GM12878 (cell line): ENCODE measurements around the gene MAML2. TPM values are rescaled to one million over a fixed set of nuclear protein-coding genes. Genes with fewer than 3 reads are reported as not detected.

Source experiments
- ATAC-seq: fragments of 200-7000 bp; cut with Tn5 transposase; 3 replicates; pipeline ENCODE4 v1.9.1; 2020; ENCODE audit warnings: mild to moderate bottlenecking, moderate library complexity
- BruUV-seq: library from RNA; stranded (reverse); fragments of 400-500 nt; replicated peaks from 2 replicates; lab custom pipeline; 2021; lab: Mats Ljungman, UMichigan
- CTCF ChIA-PET: fragments of 300-600 bp; sonication (Branson Sonifier 250); formaldehyde crosslinking; extraction: SDS; loops from one replicate; lab custom pipeline; 2021; ENCODE audit warnings: inconsistent platforms; lab: Yijun Ruan, JAX
- POLR2A ChIA-PET: fragments of 350-600 bp; formaldehyde crosslinking; extraction: SDS; loops from one replicate; lab custom pipeline; 2021; ENCODE audit warnings: inconsistent platforms; lab: Charles Lee
- RAD21 ChIA-PET: fragments of 300-600 bp; sonication (Branson Sonifier 250); formaldehyde crosslinking; loops from one replicate; lab custom pipeline; 2023; ENCODE audit warnings: antibody characterized with exemption; ENCODE audit not compliant: unreplicated experiment; lab: Charles Lee
- SMC1A ChIA-PET: fragments of 300-600 bp; sonication (Branson Sonifier 250); formaldehyde crosslinking; loops from one replicate; lab custom pipeline; 2023; ENCODE audit not compliant: unreplicated experiment, uncharacterized antibody; lab: Charles Lee
- DNase-seq: peaks from one replicate; pipeline ENCODE4 v3.0.0-alpha.2; 2011; ENCODE audit warnings: low read depth, low spot score
- FAIRE-seq: peaks from 3 replicates; lab custom pipeline; 2011; peaks lifted over from hg19 to GRCh38; lab: Jason Lieb, UNC
- H2AFZ ChIP-seq: 2 replicates; pipeline ENCODE4 v1.6.0; 2011; ENCODE audit warnings: low read depth, low read length, control low read depth; ENCODE audit not compliant: control insufficient read depth
- H3K27ac ChIP-seq: 2 replicates; pipeline ENCODE4 v1.5.1; 2011; ENCODE audit warnings: control low read depth; ENCODE audit not compliant: control insufficient read depth, insufficient read depth
- H3K27me3 ChIP-seq, 2 experiments: replicated peaks in 1 of 2; 2 replicates each; pipeline versions ENCODE4 v1.6.0 to v1.6.1; 2011; ENCODE audit warnings: low read length in 1 of 2; ENCODE audit not compliant: control insufficient read depth in 2 of 2, insufficient read depth in 2 of 2
- H3K36me3 ChIP-seq, 2 experiments: 2 replicates each; pipeline ENCODE4 v1.5.1; 2011; ENCODE audit warnings: low read length in 1 of 2; ENCODE audit not compliant: control insufficient read depth in 2 of 2, insufficient read depth in 2 of 2
- H3K4me1 ChIP-seq: 2 replicates; pipeline ENCODE4 v1.6.1; 2011; ENCODE audit warnings: mild to moderate bottlenecking, low read length, moderate library complexity, mixed read lengths; ENCODE audit not compliant: control insufficient read depth, insufficient read depth
- H3K4me2 ChIP-seq: 2 replicates; pipeline ENCODE4 v1.6.0; 2011; ENCODE audit warnings: control low read depth; ENCODE audit not compliant: control insufficient read depth, insufficient read depth
- H3K4me3 ChIP-seq: fragments of 200-600 bp; sonication (generic); 2 replicates; pipeline ENCODE4 v1.5.1; 2016
- H3K79me2 ChIP-seq: 2 replicates; pipeline ENCODE4 v1.6.0; 2011; ENCODE audit warnings: low read length; ENCODE audit not compliant: control insufficient read depth, insufficient read depth
- H3K9ac ChIP-seq: 2 replicates; pipeline ENCODE4 v1.8.0; 2011; ENCODE audit warnings: low read length, control low read depth, mixed read lengths; ENCODE audit not compliant: control insufficient read depth, insufficient read depth
- H3K9me3 ChIP-seq: replicated peaks from 3 replicates; pipeline ENCODE4 v1.5.1; 2011; ENCODE audit warnings: mild to moderate bottlenecking, low read length; ENCODE audit not compliant: control insufficient read depth, insufficient read depth
- H4K20me1 ChIP-seq: 2 replicates; pipeline ENCODE4 v1.6.0; 2011; ENCODE audit not compliant: control insufficient read depth, insufficient read depth
- ASH2L ChIP-seq: fragments of 300-600, 200-600 bp; sonication (generic); IDR thresholded peaks from 2 replicates; pipeline ENCODE4 v1.6.1; 2017; ENCODE audit warnings: low read depth, mild to moderate bottlenecking, borderline replicate concordance
- CHD4 ChIP-seq: fragments of 200-600 bp; sonication (generic); IDR thresholded peaks from 2 replicates; pipeline ENCODE4 v1.6.1; 2016; ENCODE audit warnings: mild to moderate bottlenecking
- CTCF ChIP-seq, 3 experiments: IDR thresholded peaks in 2 of 3; conservative IDR thresholded peaks in 1 of 3; 2 replicates each; pipeline ENCODE4 v1.5.1; 2011; ENCODE audit warnings: low read depth in 3 of 3, low read length in 3 of 3, mild to moderate bottlenecking in 3 of 3, control low read depth in 2 of 3, moderate library complexity in 2 of 3, inconsistent platforms in 1 of 3, mixed read lengths in 1 of 3; ENCODE audit not compliant: control insufficient read depth in 2 of 3, insufficient read depth in 1 of 3; ENCODE audit errors: extremely low read depth in 1 of 3
- IKZF1 ChIP-seq: fragments of 450-650 bp; conservative IDR thresholded peaks from 2 replicates; pipeline ENCODE4 v1.6.1; 2017; ENCODE audit warnings: antibody characterized with exemption, mild to moderate bottlenecking
- IRF4 ChIP-seq: IDR thresholded peaks from 2 replicates; pipeline ENCODE4 v1.6.1; 2011; ENCODE audit warnings: low read depth, low read length
- MAX ChIP-seq: IDR thresholded peaks from 2 replicates; pipeline ENCODE4 v1.6.1; 2012; ENCODE audit warnings: low read depth, low read length, improper control_type of control experiment
- MXI1 ChIP-seq: fragments of 150-350 bp; IDR thresholded peaks from 2 replicates; pipeline ENCODE4 v1.6.1; 2011; ENCODE audit warnings: low read depth, mild to moderate bottlenecking, inconsistent platforms, low read length, improper control_type of control experiment
- NR2C2 ChIP-seq: IDR thresholded peaks from 2 replicates; pipeline ENCODE4 v1.6.1; 2011; ENCODE audit warnings: borderline replicate concordance, low read depth; ENCODE audit not compliant: control insufficient read depth, insufficient read length
- NR2F1 ChIP-seq: fragments of 450-650 bp; conservative IDR thresholded peaks from 2 replicates; pipeline ENCODE4 v1.6.1; 2017; ENCODE audit warnings: mild to moderate bottlenecking
- PAX5 ChIP-seq: IDR thresholded peaks from 2 replicates; pipeline ENCODE4 v1.6.1; 2011; ENCODE audit warnings: low read depth, low read length, borderline replicate concordance
- SMAD1 ChIP-seq: fragments of 450-650 bp; IDR thresholded peaks from 2 replicates; pipeline ENCODE4 v1.6.1; 2018; ENCODE audit warnings: mild to moderate bottlenecking, low read depth; ENCODE audit not compliant: partially characterized antibody
- SPI1 ChIP-seq: IDR thresholded peaks from 2 replicates; pipeline ENCODE4 v1.6.1; 2011; ENCODE audit warnings: low read depth, mild to moderate bottlenecking, low read length, moderate library complexity, borderline replicate concordance; ENCODE audit not compliant: insufficient read depth
- SRF ChIP-seq, 2 experiments: IDR thresholded peaks; 2 replicates each; pipeline ENCODE4 v1.6.1; 2011; ENCODE audit warnings: low read depth in 2 of 2, low read length in 2 of 2, mild to moderate bottlenecking in 1 of 2, moderate library complexity in 1 of 2
- ZNF24 ChIP-seq: fragments of 450-650 bp; IDR thresholded peaks from 2 replicates; pipeline ENCODE4 v1.6.1; 2017; ENCODE audit warnings: antibody characterized with exemption, mild to moderate bottlenecking
- ZNF592 ChIP-seq: fragments of 450-650 bp; IDR thresholded peaks from 2 replicates; pipeline ENCODE4 v1.6.1; 2017; ENCODE audit warnings: mild to moderate bottlenecking, moderate library complexity
- WGBS: methylation state at CpG from one replicate; pipeline ENCODE4 v1.1.6; 2016; ENCODE audit warnings: low lambda C conversion rate; ENCODE audit not compliant: insufficient replicate concordance, insufficient coverage; ENCODE audit errors: missing lambda C conversion rate; 5-methylcytosine and 5-hydroxymethylcytosine counted together
- in situ Hi-C: fragments of 300-500 bp; cut with MboI; formaldehyde crosslinking; loops from 9 replicates; pipeline ENCODE4 v1.14.3; 2018; ENCODE audit warnings: mixed read lengths
- intact Hi-C: fragments of 100-400 bp; cut with micrococcal nuclease; formaldehyde crosslinking; loops from one replicate; pipeline ENCODE4 v1.14.2; 2022; ENCODE audit not compliant: unreplicated experiment
- polyA plus RNA-seq, 11 experiments: library from polyadenylated mRNA; depleted of rRNA in 4 of 11; unstranded in 6 of 11; stranded (reverse) in 5 of 11; fragments of >200 nt; fragmentation: Nextera tagmentation in 4 of 11; fragmentation: Illumina TruSeq in 1 of 11; extraction: Ambion mirVana in 4 of 11; extraction: Trizol in 1 of 11; gene quantifications; 1 replicate in 1 of 11; 2 replicates in 10 of 11; pipeline versions ENCODE4 v1.2.1 to v1.2.3, GENCODE V29; 2011 to 2016; ENCODE audit warnings: inconsistent platforms in 2 of 11, missing spikeins in 2 of 11, low read depth in 1 of 11
- total RNA-seq, 4 experiments: library from RNA; depleted of rRNA in 3 of 4; stranded (reverse); fragments of >200 nt in 3 of 4; fragmentation: Illumina TruSeq in 1 of 4; extraction: Trizol in 1 of 4; gene quantifications; 2 replicates each; pipeline versions ENCODE4 v1.2.1 to v1.2.3, GENCODE V29; 2013 to 2021

MAML2 gene
- total and polyA plus RNA-seq, 10 of the 15 experiments (the other 5 are each of a cell fraction or from before 2014, with no cell fraction given): 2.5 to 15.1 (median 12.0) TPM

- Histone ChIP-seq H3K79me2 (no peaks in the 10 kb centered on the region; the same call in 1 of the 2 replicates), H3K4me2 (peak overlapping the region; percentile 65), H3K9me3 (no peaks in the 10 kb centered on the region), H2AFZ (no peak overlapping the region), H3K27ac (peak overlapping the region; percentile 62), H3K4me1 (peaks cover 27% of the 10 kb centered on the region), H3K27me3 (no peaks in the 10 kb centered on the region), H3K4me3 (0 out of 2 replicates have a peak overlapping the region, but pooled peaks have one; percentile 30), H3K9ac (no peak overlapping the region), H4K20me1 (no peaks in the 10 kb centered on the region), H3K36me3 (peaks cover 0 to 3% of the 10 kb centered on the region in 2 experiments; a peak in 2 of 4 replicates)
- intact Hi-C loops (loop anchor here (1.0 to 5.0 kb wide), 4 partner anchors 63 to 317 kb away; partner anchors contain the start of genes JRKL and MAML2), in situ Hi-C loops (no loop called here)
- POLR2A ChIA-PET: interaction anchor here (0.6 to 1.9 kb wide), 9 partner anchors 10 to 314 kb away, joined by 3 to 6 read pairs (median 3); partner anchors contain the start of gene CCDC82
- no TSS peak for BruUV-seq
- WGBS: 0% methylated on average over 5 of the region's 5 CpGs
- FAIRE-seq: no peak
- peak; percentile 74 for DNase-seq
- CTCF ChIA-PET: interaction anchor here (0.9 to 3.1 kb wide), 13 partner anchors 10 to 319 kb away, joined by 3 to 26 read pairs (median 6); partner anchors contain the start of gene MAML2
- SMC1A ChIA-PET: interaction anchor here (0.9 to 2.7 kb wide), 28 partner anchors 8 to 313 kb away, joined by 3 to 32 read pairs (median 4); partner anchors contain the start of genes CCDC82 and MAML2
- RAD21 ChIA-PET: interaction anchor here (0.9 to 4.6 kb wide), 21 partner anchors 11 to 314 kb away, joined by 3 to 59 read pairs (median 5); partner anchors contain the start of genes CCDC82, JRKL and MAML2
- ATAC-seq: peak; percentile 93
- TF ChIP-seq ZNF24 (no peak), MAX (no peak), CHD4 (no peak), SPI1 (peak; percentile 55; the same call in 1 of the 2 replicates), ZNF592 (no peak), SRF (IDR thresholded peaks at IDR 0.05; ENCODE audit: low read depth in 2 of 2, low read length in 2 of 2) (no peak), ASH2L (no peak), SMAD1 (no peak), IRF4 (0 out of 2 replicates have a peak, but pooled peaks have one; percentile 11), IKZF1 (peak; percentile 82), PAX5 (peak; percentile 85; the same call in 1 of the 2 replicates), MXI1 (no peak), NR2F1 (peak; percentile 53; the same call in 1 of the 2 replicates), CTCF (IDR thresholded peaks at IDR 0.05 in 2 of 3, conservative IDR thresholded peaks at IDR 0.05 in 1 of 3; ENCODE audit: control insufficient read depth in 2 of 3, extremely low read depth in 1 of 3, insufficient read depth in 1 of 3, low read depth in 3 of 3, low read length in 3 of 3) (no peak), NR2C2 (no peak)
Measured at GRCh38 chr11:96075532-96075959, 267.4 kb downstream of the MAML2 start.
